Measurements from ENCODE around the gene CCN5.
"Not testable (repeated sequence)": the region's sequence is repeated elsewhere in the genome, so short reads cannot be mapped to it uniquely, and the experiment has no call there.

The CCN5 gene

GRCh38 chr20:44714701-44715498 is at the start of gene CCN5:
CCN5 (plus strand) TSS chr20:44715369; CDS start chr20:44715391, 22 bp downstream.
- Histone ChIP-seq H3K36me3 (ENCODE audit: insufficient read depth, low read length) (no peaks in the 10 kb centered on the region), H3K4me1 (ENCODE audit: insufficient read depth, low read length) (0 out of 2 replicates have a peak, but pooled peaks cover 3% of the 10 kb centered on the region), H3K9ac (ENCODE audit: low read depth, low read length) (no peak within 1 kb of the TSS), H3K9me3 (ENCODE audit: control insufficient read depth, insufficient read depth, low read length) (no peaks in the 10 kb centered on the region)

- no peaks in the 10 kb centered on the region for H3K36me3 ChIP-seq (ENCODE audit: insufficient read depth, low read length)
- no peaks in the 10 kb centered on the region for H3K9me3 ChIP-seq (ENCODE audit: control insufficient read depth, insufficient read depth, low read length)
- no peak overlapping the region for H3K9ac ChIP-seq (ENCODE audit: low read depth, low read length)
- no peaks in the 10 kb centered on the region for H3K4me1 ChIP-seq (ENCODE audit: insufficient read depth, low read length)
Measured at GRCh38 chr20:44666066-44666465, 49.1 kb upstream of the CCN5 start.

GRCh38 chr20:44670851-44671250 is 44.3 kb upstream of the CCN5 start:
- H3K4me1 ChIP-seq (ENCODE audit: insufficient read depth, low read length); H3K9ac ChIP-seq (ENCODE audit: low read depth, low read length); H3K36me3 ChIP-seq (ENCODE audit: insufficient read depth, low read length); H3K9me3 ChIP-seq (ENCODE audit: control insufficient read depth, insufficient read depth, low read length): not testable (repeated sequence)

GRCh38 chr20:44671541-44671940 is 43.6 kb upstream of the CCN5 start:
- not testable (repeated sequence) for H3K9me3 ChIP-seq (ENCODE audit: control insufficient read depth, insufficient read depth, low read length); H3K4me1 ChIP-seq (ENCODE audit: insufficient read depth, low read length); H3K9ac ChIP-seq (ENCODE audit: low read depth, low read length); H3K36me3 ChIP-seq (ENCODE audit: insufficient read depth, low read length)

GRCh38 chr20:44672318-44672902 is 42.8 kb upstream of the CCN5 start:
- not testable (repeated sequence) for H3K9me3 ChIP-seq (ENCODE audit: control insufficient read depth, insufficient read depth, low read length); H3K9ac ChIP-seq (ENCODE audit: low read depth, low read length); H3K4me1 ChIP-seq (ENCODE audit: insufficient read depth, low read length); H3K36me3 ChIP-seq (ENCODE audit: insufficient read depth, low read length)

- no peaks in the 10 kb centered on the region for H3K9me3 ChIP-seq (ENCODE audit: control insufficient read depth, insufficient read depth, low read length)
- H3K4me1 ChIP-seq (ENCODE audit: insufficient read depth, low read length), result no peaks in the 10 kb centered on the region
- no peaks in the 10 kb centered on the region for H3K36me3 ChIP-seq (ENCODE audit: insufficient read depth, low read length)
- H3K9ac ChIP-seq (ENCODE audit: low read depth, low read length), result no peak overlapping the region
Measured at GRCh38 chr20:44678242-44678641, 36.9 kb upstream of the CCN5 start.

- no peaks in the 10 kb centered on the region for H3K4me1 ChIP-seq (ENCODE audit: insufficient read depth, low read length)
- H3K36me3 ChIP-seq (ENCODE audit: insufficient read depth, low read length), result no peaks in the 10 kb centered on the region
- H3K9me3 ChIP-seq (ENCODE audit: control insufficient read depth, insufficient read depth, low read length), result no peaks in the 10 kb centered on the region
- no peak overlapping the region for H3K9ac ChIP-seq (ENCODE audit: low read depth, low read length)
Measured at GRCh38 chr20:44678990-44679611, 36.1 kb upstream of the CCN5 start.

GRCh38 chr20:44681796-44682566 is 33.2 kb upstream of the CCN5 start:
- Histone ChIP-seq H3K9ac (ENCODE audit: low read depth, low read length) (no peak overlapping the region), H3K9me3 (ENCODE audit: control insufficient read depth, insufficient read depth, low read length) (no peaks in the 10 kb centered on the region)

GRCh38 chr20:44683263-44684046 is 31.7 kb upstream of the CCN5 start:
- Histone ChIP-seq H3K36me3 (ENCODE audit: insufficient read depth, low read length) (no peaks in the 10 kb centered on the region; the same call in 1 of the 2 replicates), H3K9ac (ENCODE audit: low read depth, low read length) (no peak overlapping the region), H3K4me1 (ENCODE audit: insufficient read depth, low read length) (0 out of 2 replicates have a peak, but pooled peaks cover 3% of the 10 kb centered on the region), H3K9me3 (ENCODE audit: control insufficient read depth, insufficient read depth, low read length) (no peaks in the 10 kb centered on the region)

More at GRCh38 chr20:44681796-44682566, 33.2 kb upstream of the CCN5 start:
- H3K36me3 ChIP-seq (ENCODE audit: insufficient read depth, low read length), result no peaks in the 10 kb centered on the region
- H3K4me1 ChIP-seq (ENCODE audit: insufficient read depth, low read length), result 0 out of 2 replicates have a peak, but pooled peaks cover 3% of the 10 kb centered on the region

GRCh38 chr20:44684047-44684967 is 30.9 kb upstream of the CCN5 start:
- Histone ChIP-seq H3K4me1 (ENCODE audit: insufficient read depth, low read length) (0 out of 2 replicates have a peak, but pooled peaks cover 3% of the 10 kb centered on the region), H3K9me3 (ENCODE audit: control insufficient read depth, insufficient read depth, low read length) (no peaks in the 10 kb centered on the region), H3K36me3 (ENCODE audit: insufficient read depth, low read length) (no peaks in the 10 kb centered on the region; the same call in 1 of the 2 replicates), H3K9ac (ENCODE audit: low read depth, low read length) (no peak overlapping the region)

GRCh38 chr20:44686934-44687333 is 28.2 kb upstream of the CCN5 start:
- Histone ChIP-seq H3K9me3 (ENCODE audit: control insufficient read depth, insufficient read depth, low read length) (no peaks in the 10 kb centered on the region; the same call in 1 of the 2 replicates), H3K4me1 (ENCODE audit: insufficient read depth, low read length) (0 out of 2 replicates have a peak, but pooled peaks cover 3% of the 10 kb centered on the region), H3K9ac (ENCODE audit: low read depth, low read length) (no peak overlapping the region)

GRCh38 chr20:44688053-44688625 is 27.0 kb upstream of the CCN5 start:
- Histone ChIP-seq H3K9ac (ENCODE audit: low read depth, low read length) (no peak overlapping the region), H3K9me3 (ENCODE audit: control insufficient read depth, insufficient read depth, low read length) (no peaks in the 10 kb centered on the region; the same call in 1 of the 2 replicates), H3K4me1 (ENCODE audit: insufficient read depth, low read length) (peaks cover 8% of the 10 kb centered on the region; the same call in 1 of the 2 replicates), H3K36me3 (ENCODE audit: insufficient read depth, low read length) (no peaks in the 10 kb centered on the region; the same call in 1 of the 2 replicates)

More at GRCh38 chr20:44686934-44687333, 28.2 kb upstream of the CCN5 start:
- no peaks in the 10 kb centered on the region; the same call in 1 of the 2 replicates for H3K36me3 ChIP-seq (ENCODE audit: insufficient read depth, low read length)
